Measurements from ENCODE around the gene PPM1K.

DNA sequence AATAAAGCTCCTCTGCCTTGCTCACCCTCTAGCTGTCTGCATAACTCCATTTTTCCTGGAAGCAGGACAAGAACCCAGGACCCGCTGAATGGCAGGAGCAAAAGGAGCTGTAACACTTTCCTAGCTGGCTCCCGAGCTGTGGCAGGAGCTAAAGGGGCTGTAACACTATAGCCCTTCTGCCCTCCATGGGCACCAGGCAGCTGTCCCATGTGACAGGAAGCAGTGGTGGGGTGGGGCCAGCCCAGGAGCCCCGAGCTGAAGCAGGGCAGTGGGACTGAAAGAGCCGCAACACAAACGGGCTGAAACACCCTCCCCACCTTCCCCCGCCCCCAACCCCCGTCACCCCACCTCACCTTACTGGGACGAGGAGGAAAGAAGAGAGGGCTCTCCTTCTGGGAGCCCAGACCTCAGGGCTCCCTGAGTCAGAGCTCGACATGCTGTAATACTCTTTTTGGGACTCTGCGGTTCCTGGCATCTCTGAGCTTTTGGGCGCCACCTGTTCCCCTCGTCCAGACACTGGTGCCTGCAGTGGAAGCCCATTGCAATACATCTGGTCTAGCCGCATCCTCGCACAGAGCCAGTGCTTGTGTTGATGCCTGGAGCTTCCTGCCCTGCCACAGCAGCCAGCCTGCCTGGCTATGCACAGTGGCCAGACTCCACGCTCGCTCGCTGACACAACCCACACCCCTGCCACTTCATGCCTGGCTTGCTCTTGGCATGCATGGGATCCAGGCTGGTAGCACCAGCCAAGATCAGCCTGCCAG is 39.4 kb downstream of the PPM1K start:
- TF ChIP-seq, protein P1, sequence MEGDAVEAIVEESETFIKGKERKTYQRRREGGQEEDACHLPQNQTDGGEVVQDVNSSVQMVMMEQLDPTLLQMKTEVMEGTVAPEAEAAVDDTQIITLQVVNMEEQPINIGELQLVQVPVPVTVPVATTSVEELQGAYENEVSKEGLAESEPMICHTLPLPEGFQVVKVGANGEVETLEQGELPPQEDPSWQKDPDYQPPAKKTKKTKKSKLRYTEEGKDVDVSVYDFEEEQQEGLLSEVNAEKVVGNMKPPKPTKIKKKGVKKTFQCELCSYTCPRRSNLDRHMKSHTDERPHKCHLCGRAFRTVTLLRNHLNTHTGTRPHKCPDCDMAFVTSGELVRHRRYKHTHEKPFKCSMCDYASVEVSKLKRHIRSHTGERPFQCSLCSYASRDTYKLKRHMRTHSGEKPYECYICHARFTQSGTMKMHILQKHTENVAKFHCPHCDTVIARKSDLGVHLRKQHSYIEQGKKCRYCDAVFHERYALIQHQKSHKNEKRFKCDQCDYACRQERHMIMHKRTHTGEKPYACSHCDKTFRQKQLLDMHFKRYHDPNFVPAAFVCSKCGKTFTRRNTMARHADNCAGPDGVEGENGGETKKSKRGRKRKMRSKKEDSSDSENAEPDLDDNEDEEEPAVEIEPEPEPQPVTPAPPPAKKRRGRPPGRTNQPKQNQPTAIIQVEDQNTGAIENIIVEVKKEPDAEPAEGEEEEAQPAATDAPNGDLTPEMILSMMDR (IDR thresholded peaks at IDR 0.05), result no peak
- TF ChIP-seq POLR2A (IDR thresholded peaks at IDR 0.05) (no peak), EP300 (IDR thresholded peaks at IDR 0.05) (no peak)
